Posterior vena cava (tissue), 2 donors: Measurements from ENCODE around the gene TM4SF20. TPM values are rescaled to one million over a fixed set of nuclear protein-coding genes. Genes with fewer than 3 reads are reported as not detected.

Source experiments
- DNase-seq: peaks from one replicate; pipeline ENCODE4 v3.0.0-alpha.2; 2020; ENCODE audit warnings: low spot score
- intact Hi-C, 2 donors: fragments of 100-400 bp; cut with DNase I; formaldehyde crosslinking; loops; one replicate each; pipeline versions ENCODE4 v1.14.1 to v1.14.2; 2022 to 2023
- long read RNA-seq, 2 donors: library from polyadenylated mRNA; unstranded; transcript quantifications; one replicate each; pipeline ENCODE4 v2.0.0, GENCODE V29; 2020 to 2021
- total RNA-seq, 2 donors: library from RNA; stranded (reverse); fragmentation: NEBNext Ultra II Directional; extraction: Animal tissue kit (Norgen Biotek cat#: 25700); gene quantifications; one replicate each; pipeline ENCODE4 v1.2.1, GENCODE V29; 2021
- donor health status: DM: yes; HTN: yes; CAD: no.
- donor health status: DM: yes; HTN: yes; CAD: no.

The TM4SF20 gene
- total RNA-seq = under 1 TPM in 1 of 2 donors, not detected in 1; 0.10 TPM
- long read RNA-seq, donor 1 = 0 reads
- long read RNA-seq, donor 2 = 0 reads

GRCh38 chr2:227379095-227379494 lies at the start of gene TM4SF20:
Gene TM4SF20 (minus strand): TSS chr2:227379306. CDS start chr2:227379268, 38 bp downstream.
- DNase-seq = no peak
- intact Hi-C loops = no loop called here

GRCh38 chr2:227428731-227429285 lies 49.7 kb upstream of the TM4SF20 start:
- DNase-seq = no peak
- intact Hi-C loops = no loop called here

GRCh38 chr2:227423656-227424499 lies 44.8 kb upstream of the TM4SF20 start:
- intact Hi-C loops = no loop called here
- no peak for DNase-seq

GRCh38 chr2:227420087-227421052 lies 41.3 kb upstream of the TM4SF20 start:
- intact Hi-C loops = no loop called here

GRCh38 chr2:227416701-227417100 lies 37.6 kb upstream of the TM4SF20 start:
- intact Hi-C loops = no loop called here
- no peak for DNase-seq

More at GRCh38 chr2:227420087-227421052, 41.3 kb upstream of the TM4SF20 start:
- no peak for DNase-seq

- peak; percentile 87 for DNase-seq
- intact Hi-C loops = no loop called here
Measured at GRCh38 chr2:227415538-227416424, 36.7 kb upstream of the TM4SF20 start.

GRCh38 chr2:227414846-227415245 lies 35.7 kb upstream of the TM4SF20 start:
- intact Hi-C loops = no loop called here
- no peak for DNase-seq

- DNase-seq = no peak
- intact Hi-C loops = no loop called here
Measured at GRCh38 chr2:227413371-227413770, 34.3 kb upstream of the TM4SF20 start.

GRCh38 chr2:227412877-227413276 lies 33.8 kb upstream of the TM4SF20 start:
- DNase-seq = no peak
- intact Hi-C loops = no loop called here

GRCh38 chr2:227411990-227412350 lies 32.9 kb upstream of the TM4SF20 start:
- no peak for DNase-seq
- intact Hi-C loops = no loop called here

GRCh38 chr2:227411320-227411989 lies 32.3 kb upstream of the TM4SF20 start:
- no peak for DNase-seq
- intact Hi-C loops = no loop called here

- no peak for DNase-seq
- intact Hi-C loops = no loop called here
Measured at GRCh38 chr2:227410191-227410590, 31.1 kb upstream of the TM4SF20 start.

GRCh38 chr2:227407591-227408151 lies 28.6 kb upstream of the TM4SF20 start:
- intact Hi-C loops = loop anchor here (10.0 kb wide), 3 partner anchors 67 to 357 kb away; partner anchors contain the start of gene AGFG1 (in 1 of the 2)
- peak; percentile 88 for DNase-seq

- intact Hi-C loops = loop anchor here (10.0 kb wide), 3 partner anchors 68 to 358 kb away; partner anchors contain the start of gene AGFG1 (in 1 of the 2)
- no peak for DNase-seq
Measured at GRCh38 chr2:227406177-227407031, 27.3 kb upstream of the TM4SF20 start.

GRCh38 chr2:227404585-227405271 lies 25.6 kb upstream of the TM4SF20 start:
- intact Hi-C loops = loop anchor here (10.0 kb wide), 3 partner anchors 70 to 360 kb away; partner anchors contain the start of gene AGFG1 (in 1 of the 2)

GRCh38 chr2:227402959-227403358 lies 23.9 kb upstream of the TM4SF20 start:
- DNase-seq = no peak
- intact Hi-C loops = loop anchor here (10.0 kb wide), 3 partner anchors 72 to 362 kb away; partner anchors contain the start of gene AGFG1 (in 1 of the 2)

More at GRCh38 chr2:227404585-227405271, 25.6 kb upstream of the TM4SF20 start:
- no peak for DNase-seq
